Measurements from ENCODE around the gene IREB2. TPM values are rescaled to one million over a fixed set of nuclear protein-coding genes. Genes with fewer than 3 reads are reported as not detected.

IREB2 gene
- total RNA-seq, 2 experiments from 2014 or later, result 27.1 to 77.6 TPM

GRCh38 chr15:78406016-78406585, 31.9 kb upstream of the IREB2 start:
- BruUV-seq (replicated peaks), result no TSS peak
- no peaks in the 10 kb centered on the region for H3K4me1 ChIP-seq (ENCODE audit: insufficient read depth, low read length, poor library complexity, severe bottlenecking)
- no peaks in the 10 kb centered on the region for H3K9me3 ChIP-seq (ENCODE audit: low read length)
- ChIA-PET CTCF (ENCODE audit: unreplicated experiment) (no interaction called here), POLR2A (no interaction called here)
- no peak overlapping the region for H3K4me3 ChIP-seq (ENCODE audit: low read depth, low read length, poor library complexity, severe bottlenecking)
- DNase-seq (ENCODE audit: low spot score), result no peak
- no peaks in the 10 kb centered on the region for H3K79me2 ChIP-seq (ENCODE audit: insufficient read depth, low read depth, low read length)
- no peak overlapping the region for H2AFZ ChIP-seq (ENCODE audit: low read length)
- intact Hi-C loops (cut with micrococcal nuclease; ENCODE audit: unreplicated experiment), result no loop called here
- H4K20me1 ChIP-seq (ENCODE audit: insufficient read depth, low read length), result no peaks in the 10 kb centered on the region
- H3K27ac ChIP-seq (ENCODE audit: low read depth, low read length, poor library complexity, severe bottlenecking), result no peak overlapping the region
- no peaks in the 10 kb centered on the region for H3K9me2 ChIP-seq (ENCODE audit: insufficient read depth, low read length)
- H3K36me3 ChIP-seq (ENCODE audit: insufficient read depth, low read length), result no peaks in the 10 kb centered on the region
- no peak overlapping the region for H3K4me2 ChIP-seq (ENCODE audit: low read length)
- TF ChIP-seq EZH2phosphoT487 (IDR thresholded peaks at IDR 0.05; ENCODE audit: borderline replicate concordance, low read depth, low read length), result no peak
- TF ChIP-seq CTCF (conservative IDR thresholded peaks at IDR 0.05; ENCODE audit: low read length), result no peak

GRCh38 chr15:78407608-78408354, 30.2 kb upstream of the IREB2 start:
- Histone ChIP-seq H3K9me3 (ENCODE audit: low read length) (no peaks in the 10 kb centered on the region), H3K4me2 (ENCODE audit: low read length) (no peak overlapping the region), H3K79me2 (ENCODE audit: insufficient read depth, low read depth, low read length) (no peaks in the 10 kb centered on the region), H3K9me2 (ENCODE audit: insufficient read depth, low read length) (no peaks in the 10 kb centered on the region), H2AFZ (ENCODE audit: low read length) (no peak overlapping the region), H3K36me3 (ENCODE audit: insufficient read depth, low read length) (no peaks in the 10 kb centered on the region), H3K4me3 (ENCODE audit: low read depth, low read length, poor library complexity, severe bottlenecking) (no peak overlapping the region), H3K27ac (ENCODE audit: low read depth, low read length, poor library complexity, severe bottlenecking) (no peak overlapping the region), H3K4me1 (ENCODE audit: insufficient read depth, low read length, poor library complexity, severe bottlenecking) (no peaks in the 10 kb centered on the region), H4K20me1 (ENCODE audit: insufficient read depth, low read length) (no peaks in the 10 kb centered on the region)
- intact Hi-C loops (cut with micrococcal nuclease; ENCODE audit: unreplicated experiment), result no loop called here
- ChIA-PET POLR2A (no interaction called here), CTCF (ENCODE audit: unreplicated experiment) (interaction anchor here (0.6 kb wide), 1 partner anchor 51 kb away, joined by 3 read pairs; no protein-coding TSS in a partner anchor)
- BruUV-seq (replicated peaks), result no TSS peak
- TF ChIP-seq EZH2phosphoT487 (IDR thresholded peaks at IDR 0.05; ENCODE audit: borderline replicate concordance, low read depth, low read length) (no peak), CTCF (conservative IDR thresholded peaks at IDR 0.05; ENCODE audit: low read length) (no peak)
- DNase-seq (ENCODE audit: low spot score), result no peak

GRCh38 chr15:78408355-78408640, 29.7 kb upstream of the IREB2 start:
- DNase-seq (ENCODE audit: low spot score), result no peak
- Histone ChIP-seq H3K4me2 (ENCODE audit: low read length) (no peak overlapping the region), H3K4me1 (ENCODE audit: insufficient read depth, low read length, poor library complexity, severe bottlenecking) (no peaks in the 10 kb centered on the region), H3K9me3 (ENCODE audit: low read length) (no peaks in the 10 kb centered on the region), H2AFZ (ENCODE audit: low read length) (no peak overlapping the region), H3K9me2 (ENCODE audit: insufficient read depth, low read length) (no peaks in the 10 kb centered on the region), H3K79me2 (ENCODE audit: insufficient read depth, low read depth, low read length) (no peaks in the 10 kb centered on the region), H3K27ac (ENCODE audit: low read depth, low read length, poor library complexity, severe bottlenecking) (no peak overlapping the region), H3K4me3 (ENCODE audit: low read depth, low read length, poor library complexity, severe bottlenecking) (no peak overlapping the region), H3K36me3 (ENCODE audit: insufficient read depth, low read length) (no peaks in the 10 kb centered on the region), H4K20me1 (ENCODE audit: insufficient read depth, low read length) (no peaks in the 10 kb centered on the region)
- POLR2A ChIA-PET, result no interaction called here
- TF ChIP-seq EZH2phosphoT487 (IDR thresholded peaks at IDR 0.05; ENCODE audit: borderline replicate concordance, low read depth, low read length) (no peak), CTCF (conservative IDR thresholded peaks at IDR 0.05; ENCODE audit: low read length) (no peak)
- intact Hi-C loops (cut with micrococcal nuclease; ENCODE audit: unreplicated experiment), result no loop called here
- CTCF ChIA-PET (ENCODE audit: unreplicated experiment), result interaction anchor here (0.6 kb wide), 1 partner anchor 51 kb away, joined by 3 read pairs; no protein-coding TSS in a partner anchor
- no TSS peak for BruUV-seq (replicated peaks)

Measured in OCI-LY7 (cell line).